Activated CD4-positive, alpha-beta T cell treated with anti-CD3 and anti-CD28 coated beads, Interleukin-2, amount 50 U/mL, for 48 hours (primary cell): Measurements from ENCODE around the gene SDK2.
"Not testable (repeated sequence)": the region's sequence is repeated elsewhere in the genome, so short reads cannot be mapped to it uniquely, and the experiment has no call there.

Source experiments
- DNase-seq, 2 experiments: peaks; one replicate each; pipeline ENCODE4 v3.0.0-alpha.2; 2020

The SDK2 gene

GRCh38 chr17:73474370-73474988 is 169.8 kb downstream of the SDK2 start:
- peak in 1 of 2 experiments; percentile 10 for DNase-seq

GRCh38 chr17:73472715-73473114 is 171.5 kb downstream of the SDK2 start:
- not testable (repeated sequence) for DNase-seq

- no peak for DNase-seq
These were observed 172.3 kb downstream of the SDK2 start for GRCh38 chr17:73471924-73472323.

- no peak for DNase-seq
These were observed 173.9 kb downstream of the SDK2 start for GRCh38 chr17:73470316-73470826.

- no peak for DNase-seq
These were observed 174.9 kb downstream of the SDK2 start for GRCh38 chr17:73469311-73469710.

- no peak for DNase-seq
These were observed 176.0 kb downstream of the SDK2 start for GRCh38 chr17:73468221-73468620.

- DNase-seq: no peak
These were observed 176.6 kb downstream of the SDK2 start for GRCh38 chr17:73467651-73468050.

- no peak for DNase-seq
These were observed 177.4 kb downstream of the SDK2 start for GRCh38 chr17:73466704-73467433.

GRCh38 chr17:73465953-73466230 is 178.4 kb downstream of the SDK2 start:
- no peak for DNase-seq

- no peak for DNase-seq
These were observed 178.9 kb downstream of the SDK2 start for GRCh38 chr17:73465130-73465952.

- no peak for DNase-seq
These were observed 179.8 kb downstream of the SDK2 start for GRCh38 chr17:73464447-73464846.

- DNase-seq: no peak
These were observed 180.4 kb downstream of the SDK2 start for GRCh38 chr17:73463821-73464220.

- no peak for DNase-seq
These were observed 181.4 kb downstream of the SDK2 start for GRCh38 chr17:73462823-73463222.

- no peak for DNase-seq
These were observed 184.3 kb downstream of the SDK2 start for GRCh38 chr17:73459980-73460379.

- no peak for DNase-seq
These were observed 188.5 kb downstream of the SDK2 start for GRCh38 chr17:73455767-73456166.

- no peak for DNase-seq
These were observed 189.1 kb downstream of the SDK2 start for GRCh38 chr17:73455050-73455687.

GRCh38 chr17:73453494-73453893 is 190.8 kb downstream of the SDK2 start:
- not testable (repeated sequence) for DNase-seq

GRCh38 chr17:73453090-73453489 is 191.2 kb downstream of the SDK2 start:
- no peak for DNase-seq

GRCh38 chr17:73452009-73452408 is 192.2 kb downstream of the SDK2 start:
- DNase-seq: no peak

- no peak for DNase-seq
These were observed 196.9 kb downstream of the SDK2 start for GRCh38 chr17:73447319-73447718.

- no peak for DNase-seq
These were observed 197.6 kb downstream of the SDK2 start for GRCh38 chr17:73446617-73447016.

- DNase-seq: no peak
These were observed 198.8 kb downstream of the SDK2 start for GRCh38 chr17:73445466-73445865.

- DNase-seq: no peak
These were observed 200.2 kb downstream of the SDK2 start for GRCh38 chr17:73444021-73444420.
